Liver (tissue), 3 donors: ENCODE data around the gene FAM72C.
"Not testable (repeated sequence)": the region's sequence is repeated elsewhere in the genome, so short reads cannot be mapped to it uniquely, and the experiment has no call there.

Experiments
- EGR1 ChIP-seq, 2 donors: IDR thresholded peaks; 2 replicates each; pipeline ENCODE4 v1.6.1; 2016 to 2018; ENCODE audit warnings: antibody characterized with exemption in 2 of 2, low read depth in 2 of 2
- GABPA ChIP-seq, 2 donors: IDR thresholded peaks in 1 of 2; conservative IDR thresholded peaks in 1 of 2; 2 replicates each; pipeline ENCODE4 v1.6.1; 2016; ENCODE audit warnings: antibody characterized with exemption in 2 of 2, mild to moderate bottlenecking in 1 of 2, moderate library complexity in 1 of 2
- HNF4A ChIP-seq, 2 donors: conservative IDR thresholded peaks; 2 replicates each; pipeline ENCODE4 v1.6.1; 2016; ENCODE audit warnings: antibody characterized with exemption in 2 of 2, mild to moderate bottlenecking in 2 of 2
- JUND ChIP-seq, 2 donors: IDR thresholded peaks; 2 replicates each; pipeline ENCODE4 v1.6.1; 2016; ENCODE audit warnings: antibody characterized with exemption in 2 of 2
- RAD21 ChIP-seq, 2 donors: IDR thresholded peaks; 2 replicates each; pipeline ENCODE4 v1.6.1; 2016; ENCODE audit warnings: antibody characterized with exemption in 2 of 2, mild to moderate bottlenecking in 2 of 2
- SP1 ChIP-seq: IDR thresholded peaks from 2 replicates; pipeline ENCODE4 v1.6.1; 2018; ENCODE audit warnings: antibody characterized with exemption, mild to moderate bottlenecking
- TAF1 ChIP-seq: conservative IDR thresholded peaks from 2 replicates; pipeline ENCODE4 v1.6.1; 2016; ENCODE audit warnings: antibody characterized with exemption, mild to moderate bottlenecking
- YY1 ChIP-seq: IDR thresholded peaks from 2 replicates; pipeline ENCODE4 v1.6.1; 2016; ENCODE audit warnings: antibody characterized with exemption, mild to moderate bottlenecking
- TF ChIP-seq, protein P1 (sequence below): fragments of 150-350 bp; IDR thresholded peaks from 2 replicates; pipeline ENCODE4 v1.5.1; 2017; ENCODE audit warnings: improper control_type of control experiment, low read depth, low read length; ENCODE audit not compliant: missing input control
- TF ChIP-seq, protein P2 (sequence below): IDR thresholded peaks from 2 replicates; pipeline ENCODE4 v1.6.1; 2016; ENCODE audit warnings: antibody characterized with exemption, mild to moderate bottlenecking
- TF ChIP-seq, protein P3 (sequence below): IDR thresholded peaks from 2 replicates; pipeline ENCODE4 v1.6.1; 2016; ENCODE audit warnings: antibody characterized with exemption
- TF ChIP-seq, protein P4 (sequence below): IDR thresholded peaks from 2 replicates; pipeline ENCODE4 v1.6.1; 2016; ENCODE audit warnings: antibody characterized with exemption
- TF ChIP-seq, protein P5 (sequence below): IDR thresholded peaks from 2 replicates; pipeline ENCODE4 v1.6.1; 2016; ENCODE audit warnings: antibody characterized with exemption
- donor health status: healthy.
- donor health status: healthy.

DNA sequence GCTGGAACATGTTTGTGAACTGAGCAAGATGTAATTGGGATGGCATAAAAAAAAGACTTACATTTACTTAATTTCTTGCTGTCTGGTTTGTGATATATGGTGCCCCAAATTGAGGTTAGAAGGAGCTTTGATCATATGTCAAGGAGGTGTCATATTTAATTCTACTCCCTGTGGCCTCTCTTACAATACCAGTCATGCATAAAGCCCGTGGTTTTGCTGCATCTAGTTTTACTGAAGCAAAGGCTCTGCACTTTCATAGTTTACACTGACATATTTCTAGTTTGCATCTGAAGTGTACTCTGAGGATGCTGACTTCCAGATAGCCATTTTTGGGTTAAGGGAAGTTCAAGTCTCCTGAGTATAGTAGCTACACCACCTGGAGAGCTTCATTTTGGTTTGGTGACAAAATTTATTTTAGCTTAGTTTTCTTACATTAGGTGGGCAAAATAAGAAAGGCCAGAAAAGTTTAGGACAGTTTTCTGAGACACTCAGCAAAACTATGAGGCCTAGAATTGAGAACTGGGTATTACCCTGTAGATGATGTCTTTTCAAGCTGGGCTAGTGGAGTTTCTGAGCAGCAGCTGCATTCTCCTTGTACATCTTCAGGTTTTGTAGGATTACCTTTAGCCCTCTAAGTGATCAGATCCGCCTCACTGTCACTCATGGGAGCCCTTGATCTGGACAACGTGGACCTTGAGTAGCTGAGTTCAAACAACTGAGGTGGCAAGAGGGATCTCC, 48.4 kb upstream of the FAM72C start:
- TF ChIP-seq, protein P1, sequence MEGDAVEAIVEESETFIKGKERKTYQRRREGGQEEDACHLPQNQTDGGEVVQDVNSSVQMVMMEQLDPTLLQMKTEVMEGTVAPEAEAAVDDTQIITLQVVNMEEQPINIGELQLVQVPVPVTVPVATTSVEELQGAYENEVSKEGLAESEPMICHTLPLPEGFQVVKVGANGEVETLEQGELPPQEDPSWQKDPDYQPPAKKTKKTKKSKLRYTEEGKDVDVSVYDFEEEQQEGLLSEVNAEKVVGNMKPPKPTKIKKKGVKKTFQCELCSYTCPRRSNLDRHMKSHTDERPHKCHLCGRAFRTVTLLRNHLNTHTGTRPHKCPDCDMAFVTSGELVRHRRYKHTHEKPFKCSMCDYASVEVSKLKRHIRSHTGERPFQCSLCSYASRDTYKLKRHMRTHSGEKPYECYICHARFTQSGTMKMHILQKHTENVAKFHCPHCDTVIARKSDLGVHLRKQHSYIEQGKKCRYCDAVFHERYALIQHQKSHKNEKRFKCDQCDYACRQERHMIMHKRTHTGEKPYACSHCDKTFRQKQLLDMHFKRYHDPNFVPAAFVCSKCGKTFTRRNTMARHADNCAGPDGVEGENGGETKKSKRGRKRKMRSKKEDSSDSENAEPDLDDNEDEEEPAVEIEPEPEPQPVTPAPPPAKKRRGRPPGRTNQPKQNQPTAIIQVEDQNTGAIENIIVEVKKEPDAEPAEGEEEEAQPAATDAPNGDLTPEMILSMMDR, result not testable (repeated sequence)
- TF ChIP-seq, protein P2, sequence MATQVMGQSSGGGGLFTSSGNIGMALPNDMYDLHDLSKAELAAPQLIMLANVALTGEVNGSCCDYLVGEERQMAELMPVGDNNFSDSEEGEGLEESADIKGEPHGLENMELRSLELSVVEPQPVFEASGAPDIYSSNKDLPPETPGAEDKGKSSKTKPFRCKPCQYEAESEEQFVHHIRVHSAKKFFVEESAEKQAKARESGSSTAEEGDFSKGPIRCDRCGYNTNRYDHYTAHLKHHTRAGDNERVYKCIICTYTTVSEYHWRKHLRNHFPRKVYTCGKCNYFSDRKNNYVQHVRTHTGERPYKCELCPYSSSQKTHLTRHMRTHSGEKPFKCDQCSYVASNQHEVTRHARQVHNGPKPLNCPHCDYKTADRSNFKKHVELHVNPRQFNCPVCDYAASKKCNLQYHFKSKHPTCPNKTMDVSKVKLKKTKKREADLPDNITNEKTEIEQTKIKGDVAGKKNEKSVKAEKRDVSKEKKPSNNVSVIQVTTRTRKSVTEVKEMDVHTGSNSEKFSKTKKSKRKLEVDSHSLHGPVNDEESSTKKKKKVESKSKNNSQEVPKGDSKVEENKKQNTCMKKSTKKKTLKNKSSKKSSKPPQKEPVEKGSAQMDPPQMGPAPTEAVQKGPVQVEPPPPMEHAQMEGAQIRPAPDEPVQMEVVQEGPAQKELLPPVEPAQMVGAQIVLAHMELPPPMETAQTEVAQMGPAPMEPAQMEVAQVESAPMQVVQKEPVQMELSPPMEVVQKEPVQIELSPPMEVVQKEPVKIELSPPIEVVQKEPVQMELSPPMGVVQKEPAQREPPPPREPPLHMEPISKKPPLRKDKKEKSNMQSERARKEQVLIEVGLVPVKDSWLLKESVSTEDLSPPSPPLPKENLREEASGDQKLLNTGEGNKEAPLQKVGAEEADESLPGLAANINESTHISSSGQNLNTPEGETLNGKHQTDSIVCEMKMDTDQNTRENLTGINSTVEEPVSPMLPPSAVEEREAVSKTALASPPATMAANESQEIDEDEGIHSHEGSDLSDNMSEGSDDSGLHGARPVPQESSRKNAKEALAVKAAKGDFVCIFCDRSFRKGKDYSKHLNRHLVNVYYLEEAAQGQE, result not testable (repeated sequence)
- TF ChIP-seq YY1; EGR1 (IDR thresholded peaks at IDR 0.05; ENCODE audit: low read depth in 2 of 2); GABPA (IDR thresholded peaks at IDR 0.05 in 1 of 2, conservative IDR thresholded peaks at IDR 0.05 in 1 of 2); SP1; TAF1; RAD21 (IDR thresholded peaks at IDR 0.05); JUND (IDR thresholded peaks at IDR 0.05); HNF4A (conservative IDR thresholded peaks at IDR 0.05): not testable (repeated sequence)
- TF ChIP-seq, protein P3, sequence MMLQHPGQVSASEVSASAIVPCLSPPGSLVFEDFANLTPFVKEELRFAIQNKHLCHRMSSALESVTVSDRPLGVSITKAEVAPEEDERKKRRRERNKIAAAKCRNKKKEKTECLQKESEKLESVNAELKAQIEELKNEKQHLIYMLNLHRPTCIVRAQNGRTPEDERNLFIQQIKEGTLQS, result not testable (repeated sequence)
- TF ChIP-seq, protein P4, sequence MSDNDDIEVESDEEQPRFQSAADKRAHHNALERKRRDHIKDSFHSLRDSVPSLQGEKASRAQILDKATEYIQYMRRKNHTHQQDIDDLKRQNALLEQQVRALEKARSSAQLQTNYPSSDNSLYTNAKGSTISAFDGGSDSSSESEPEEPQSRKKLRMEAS, result not testable (repeated sequence)
- TF ChIP-seq, protein P5, sequence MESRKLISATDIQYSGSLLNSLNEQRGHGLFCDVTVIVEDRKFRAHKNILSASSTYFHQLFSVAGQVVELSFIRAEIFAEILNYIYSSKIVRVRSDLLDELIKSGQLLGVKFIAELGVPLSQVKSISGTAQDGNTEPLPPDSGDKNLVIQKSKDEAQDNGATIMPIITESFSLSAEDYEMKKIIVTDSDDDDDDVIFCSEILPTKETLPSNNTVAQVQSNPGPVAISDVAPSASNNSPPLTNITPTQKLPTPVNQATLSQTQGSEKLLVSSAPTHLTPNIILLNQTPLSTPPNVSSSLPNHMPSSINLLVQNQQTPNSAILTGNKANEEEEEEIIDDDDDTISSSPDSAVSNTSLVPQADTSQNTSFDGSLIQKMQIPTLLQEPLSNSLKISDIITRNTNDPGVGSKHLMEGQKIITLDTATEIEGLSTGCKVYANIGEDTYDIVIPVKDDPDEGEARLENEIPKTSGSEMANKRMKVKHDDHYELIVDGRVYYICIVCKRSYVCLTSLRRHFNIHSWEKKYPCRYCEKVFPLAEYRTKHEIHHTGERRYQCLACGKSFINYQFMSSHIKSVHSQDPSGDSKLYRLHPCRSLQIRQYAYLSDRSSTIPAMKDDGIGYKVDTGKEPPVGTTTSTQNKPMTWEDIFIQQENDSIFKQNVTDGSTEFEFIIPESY, result not testable (repeated sequence)
